Hepatocyte (in vitro differentiated cells): ENCODE results near the gene SHOC2.

Experiments used
- CTCF ChIP-seq: fragments of 200-600 bp; sonication (generic); IDR thresholded peaks from 2 replicates; pipeline ENCODE4 v1.5.1; 2016; ENCODE audit warnings: antibody characterized with exemption, mild to moderate bottlenecking; ENCODE audit not compliant: poor library complexity
- EZH2phosphoT487 ChIP-seq: fragments of 200-600 bp; sonication (generic); IDR thresholded peaks from one replicate; pipeline ENCODE4 v1.6.1; 2018; ENCODE audit warnings: antibody characterized with exemption, mild to moderate bottlenecking, low read depth, moderate library complexity; ENCODE audit not compliant: unreplicated experiment, severe bottlenecking

- TF ChIP-seq CTCF (no peak), EZH2phosphoT487 (no peak)
These were observed 88.1 kb downstream of the SHOC2 start for GRCh38 chr10:111007486-111007885.
